Mesothelial cell of epicardium (in vitro differentiated cells): ENCODE data around the gene EWSR1. TPM values are rescaled to one million over a fixed set of nuclear protein-coding genes. Genes with fewer than 3 reads are reported as not detected.

ENCODE experiments used
- DNase-seq, 2 experiments: peaks; one replicate each; pipeline ENCODE4 v3.0.0; 2021; ENCODE audit warnings: low spot score in 2 of 2; ENCODE audit not compliant: unreplicated experiment in 2 of 2
- H3K27ac Mint-ChIP-seq: 2 replicates; pipeline ENCODE4 v1.8.0; 2021; ENCODE audit warnings: mixed read lengths
- H3K27me3 Mint-ChIP-seq: 2 replicates; pipeline ENCODE4 v1.8.0; 2021; ENCODE audit warnings: low read depth, mixed read lengths
- H3K36me3 Mint-ChIP-seq: 2 replicates; pipeline ENCODE4 v1.8.0; 2021; ENCODE audit warnings: mixed read lengths
- H3K4me1 Mint-ChIP-seq: 2 replicates; pipeline ENCODE4 v1.8.0; 2021; ENCODE audit warnings: mixed read lengths
- H3K4me3 Mint-ChIP-seq: 2 replicates; pipeline ENCODE4 v1.8.0; 2021; ENCODE audit warnings: mild to moderate bottlenecking, moderate library complexity, mixed read lengths
- H3K9me3 Mint-ChIP-seq: 2 replicates; pipeline ENCODE4 v1.8.0; 2021; ENCODE audit warnings: mixed read lengths
- CTCF ChIP-seq: fragments of 200-600 bp; sonication (generic); IDR thresholded peaks from one replicate; pipeline ENCODE4 v1.5.0; 2021; ENCODE audit warnings: antibody characterized with exemption; ENCODE audit not compliant: unreplicated experiment
- total RNA-seq: library from RNA; stranded (reverse); gene quantifications from 3 replicates; pipeline ENCODE4 v1.2.1, GENCODE V29; 2021

EWSR1 gene
- total RNA-seq, 1 donor from 2014 or later: 381 TPM

DNA sequence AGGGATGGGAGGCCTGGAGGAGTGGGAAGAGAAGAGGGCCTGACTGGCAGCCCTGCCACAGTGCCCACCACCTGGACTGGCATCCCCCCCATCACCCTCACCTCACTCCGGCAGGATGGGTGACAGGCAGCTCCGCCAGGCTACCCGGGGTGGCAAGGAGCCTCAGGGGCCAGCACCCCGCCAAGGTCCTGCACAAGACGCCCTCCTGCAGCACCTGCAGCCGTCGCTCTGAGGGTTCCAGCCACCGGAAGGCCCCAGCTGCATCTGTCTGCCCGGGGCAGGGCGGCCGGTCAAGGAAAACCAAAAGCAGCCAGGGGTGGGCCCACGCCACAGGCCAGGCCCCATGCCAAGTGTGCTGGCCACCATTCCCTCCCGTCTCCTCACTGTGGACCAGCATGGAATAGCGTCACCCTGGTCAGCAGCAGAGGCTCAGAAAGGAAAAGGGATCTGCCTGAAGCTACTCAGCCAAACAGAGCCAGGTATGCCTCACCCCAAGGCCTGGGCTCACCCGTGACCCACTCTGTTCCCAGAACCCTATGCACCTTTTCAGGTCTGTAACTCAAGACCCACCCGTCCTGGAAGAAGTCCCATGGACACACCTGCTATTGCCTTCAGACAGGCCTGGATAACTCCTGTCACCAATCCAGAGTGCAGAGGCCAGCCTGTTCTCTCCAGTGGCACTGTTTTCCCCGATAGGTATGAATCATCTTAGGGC is 7.3 kb upstream of the EWSR1 start:
- Mint-ChIP-seq H3K27me3 (no peaks in the 10 kb centered on the region), H3K4me3 (no peak overlapping the region), H3K36me3 (peaks cover 3% of the 10 kb centered on the region), H3K4me1 (no peaks in the 10 kb centered on the region), H3K9me3 (no peaks in the 10 kb centered on the region), H3K27ac (no peak overlapping the region)
- DNase-seq: no peak
- TF ChIP-seq CTCF: no peak

DNA sequence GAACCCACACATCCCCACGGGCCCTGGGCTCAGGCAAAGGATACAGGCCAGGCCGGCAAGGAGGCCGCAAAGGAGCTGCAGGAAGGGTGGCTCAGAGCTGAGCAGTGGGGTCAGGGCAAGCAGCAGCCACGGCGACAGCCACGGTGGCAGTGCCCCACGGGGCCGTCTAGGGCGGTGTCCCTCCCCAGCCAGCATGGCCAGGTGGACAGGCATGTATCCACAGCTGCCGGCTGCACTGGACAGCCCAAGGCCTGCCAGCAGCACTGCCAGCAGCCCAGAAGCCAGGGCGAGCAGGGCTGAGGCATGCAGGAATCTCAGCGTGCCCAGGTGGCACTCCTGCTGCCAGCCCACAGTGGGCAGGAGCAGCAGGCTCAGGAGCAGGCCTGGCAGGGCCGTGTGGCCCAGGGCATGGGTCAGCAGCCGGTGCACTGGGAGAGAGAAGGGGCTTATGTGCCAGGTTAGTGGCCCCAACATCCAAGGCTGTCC is 4.2 kb upstream of the EWSR1 start:
- peaks cover 12% of the 10 kb centered on the region for H3K4me1 Mint-ChIP-seq
- peaks cover 3% of the 10 kb centered on the region for H3K36me3 Mint-ChIP-seq
- no peaks in the 10 kb centered on the region for H3K27me3 Mint-ChIP-seq

GRCh38 chr22:29265305-29265704 is 2.8 kb upstream of the EWSR1 start:
- DNase-seq: no peak
- H3K36me3 Mint-ChIP-seq: peaks cover 3% of the 10 kb centered on the region
- H3K4me1 Mint-ChIP-seq: peaks cover 25% of the 10 kb centered on the region
- H3K27ac Mint-ChIP-seq: no peak overlapping the region
- no peak overlapping the region for H3K4me3 Mint-ChIP-seq
- no peaks in the 10 kb centered on the region for H3K27me3 Mint-ChIP-seq
- TF ChIP-seq CTCF: no peak
- no peaks in the 10 kb centered on the region for H3K9me3 Mint-ChIP-seq

More for the DNA sequence above, 4.2 kb upstream of the EWSR1 start:
- Mint-ChIP-seq H3K4me3 (no peak overlapping the region), H3K9me3 (no peaks in the 10 kb centered on the region), H3K27ac (no peak overlapping the region)
- no peak for DNase-seq
- TF ChIP-seq CTCF: no peak

GRCh38 chr22:29265929-29266328 is 2.1 kb upstream of the EWSR1 start:
- Mint-ChIP-seq H3K4me3 (peak overlapping the region; percentile 92), H3K27ac (peak overlapping the region; percentile 95), H3K4me1 (peaks cover 31% of the 10 kb centered on the region), H3K27me3 (no peaks in the 10 kb centered on the region), H3K9me3 (no peaks in the 10 kb centered on the region), H3K36me3 (peaks cover 3% of the 10 kb centered on the region)
- no peak for DNase-seq
- no peak for TF ChIP-seq CTCF

GRCh38 chr22:29266564-29267461 is 1.3 kb upstream of the EWSR1 start:
- no peak for DNase-seq
- Mint-ChIP-seq H3K36me3 (peaks cover 3% of the 10 kb centered on the region), H3K27me3 (no peaks in the 10 kb centered on the region), H3K9me3 (no peaks in the 10 kb centered on the region), H3K4me3 (peak overlapping the region; percentile 92), H3K27ac (peak overlapping the region; percentile 95), H3K4me1 (peaks cover 40% of the 10 kb centered on the region)
- no peak for TF ChIP-seq CTCF
